Astrocyte of the spinal cord (primary cell): ENCODE measurements around the gene IFNA21.
"Not testable (repeated sequence)": the region's sequence is repeated elsewhere in the genome, so short reads cannot be mapped to it uniquely, and the experiment has no call there.

ENCODE experiments used
- DNase-seq: peaks from one replicate; pipeline ENCODE4 v3.0.0; 2011; ENCODE audit warnings: low read depth, low spot score
- H3K4me3 ChIP-seq: 2 replicates; pipeline ENCODE4 v1.5.1; 2011; ENCODE audit warnings: low read depth, mild to moderate bottlenecking, low read length, moderate library complexity
- in situ Hi-C: cut with HindIII; loops from 2 replicates; pipeline ENCODE4 v1.10.0; 2017; ENCODE audit warnings: low sequenced_read_pairs
- TF ChIP-seq, protein P1 (sequence below): IDR thresholded peaks from 2 replicates; pipeline ENCODE4 v1.5.1; 2012; ENCODE audit warnings: low read depth, mild to moderate bottlenecking, low read length, inconsistent platforms

Gene IFNA21

DNA sequence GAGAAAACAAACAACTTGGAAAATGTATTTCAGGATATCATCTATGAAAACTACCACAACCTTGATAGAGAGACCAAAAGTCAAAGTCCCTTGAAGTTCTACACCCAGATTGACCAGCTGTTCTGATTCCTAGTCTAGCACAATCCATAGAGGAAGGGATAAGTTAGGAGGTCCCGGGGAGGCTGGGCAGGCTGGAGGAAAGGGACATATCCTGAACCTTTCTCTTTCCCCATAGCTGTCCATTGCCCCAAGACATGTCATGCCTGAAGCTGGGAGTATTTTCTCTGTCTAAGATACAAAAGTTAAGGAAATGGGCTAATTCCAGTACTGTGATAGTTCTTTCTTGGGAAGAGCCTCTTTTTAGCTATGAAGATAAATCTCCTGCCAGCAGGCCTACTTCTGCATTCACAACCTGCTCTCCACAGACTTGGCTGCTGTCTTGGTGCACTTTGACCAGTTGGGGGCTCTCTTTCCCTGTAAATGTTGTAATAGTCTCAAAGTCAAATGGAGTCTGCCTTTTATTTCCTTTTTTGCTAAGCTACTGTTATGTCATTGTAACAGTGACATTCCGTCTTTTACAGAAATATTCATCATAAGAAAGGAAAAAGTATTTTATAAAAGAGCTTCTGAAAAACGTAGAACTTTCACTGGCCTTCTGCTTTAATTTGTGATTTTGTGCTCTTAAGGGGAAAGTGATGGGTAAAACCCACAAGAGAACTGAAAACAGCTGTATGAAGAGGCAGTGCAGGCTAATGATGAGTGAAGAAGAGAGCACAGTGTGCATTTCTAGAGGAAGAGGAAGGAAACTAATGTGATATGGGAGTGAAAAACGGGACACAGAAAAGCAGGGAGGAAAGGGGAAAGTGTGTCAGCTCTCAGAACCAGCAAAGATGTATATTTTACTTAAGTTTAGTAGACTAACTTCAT lies 16.6 kb upstream of the IFNA21 start:
- H3K4me3 ChIP-seq, in situ Hi-C loops: not testable (repeated sequence)
- peak; percentile 1 for DNase-seq
- TF ChIP-seq, protein P1, sequence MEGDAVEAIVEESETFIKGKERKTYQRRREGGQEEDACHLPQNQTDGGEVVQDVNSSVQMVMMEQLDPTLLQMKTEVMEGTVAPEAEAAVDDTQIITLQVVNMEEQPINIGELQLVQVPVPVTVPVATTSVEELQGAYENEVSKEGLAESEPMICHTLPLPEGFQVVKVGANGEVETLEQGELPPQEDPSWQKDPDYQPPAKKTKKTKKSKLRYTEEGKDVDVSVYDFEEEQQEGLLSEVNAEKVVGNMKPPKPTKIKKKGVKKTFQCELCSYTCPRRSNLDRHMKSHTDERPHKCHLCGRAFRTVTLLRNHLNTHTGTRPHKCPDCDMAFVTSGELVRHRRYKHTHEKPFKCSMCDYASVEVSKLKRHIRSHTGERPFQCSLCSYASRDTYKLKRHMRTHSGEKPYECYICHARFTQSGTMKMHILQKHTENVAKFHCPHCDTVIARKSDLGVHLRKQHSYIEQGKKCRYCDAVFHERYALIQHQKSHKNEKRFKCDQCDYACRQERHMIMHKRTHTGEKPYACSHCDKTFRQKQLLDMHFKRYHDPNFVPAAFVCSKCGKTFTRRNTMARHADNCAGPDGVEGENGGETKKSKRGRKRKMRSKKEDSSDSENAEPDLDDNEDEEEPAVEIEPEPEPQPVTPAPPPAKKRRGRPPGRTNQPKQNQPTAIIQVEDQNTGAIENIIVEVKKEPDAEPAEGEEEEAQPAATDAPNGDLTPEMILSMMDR, result peak; percentile 54

DNA sequence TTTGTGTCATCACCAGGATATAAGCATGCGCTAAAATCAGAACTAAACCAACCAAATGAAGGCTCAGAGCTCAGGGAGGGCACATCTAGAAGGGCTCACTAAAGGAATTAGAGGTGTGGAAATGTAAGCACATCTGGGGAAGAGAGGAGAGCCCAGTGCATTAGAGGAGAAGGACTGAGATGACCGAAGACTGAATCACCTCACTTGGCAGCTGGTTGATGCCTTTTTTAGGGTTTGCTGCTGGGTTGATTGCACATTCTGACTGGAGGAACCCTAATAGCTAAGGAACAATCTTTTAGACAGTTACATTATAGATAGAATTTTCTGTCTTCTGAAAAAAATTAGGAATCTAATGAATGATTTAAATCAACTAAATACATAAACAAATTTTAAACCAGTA lies 8.2 kb upstream of the IFNA21 start:
- no peak overlapping the region for H3K4me3 ChIP-seq
- peak; percentile 8 for DNase-seq
- TF ChIP-seq, protein P1, result no peak
- in situ Hi-C loops, result no loop called here

DNA sequence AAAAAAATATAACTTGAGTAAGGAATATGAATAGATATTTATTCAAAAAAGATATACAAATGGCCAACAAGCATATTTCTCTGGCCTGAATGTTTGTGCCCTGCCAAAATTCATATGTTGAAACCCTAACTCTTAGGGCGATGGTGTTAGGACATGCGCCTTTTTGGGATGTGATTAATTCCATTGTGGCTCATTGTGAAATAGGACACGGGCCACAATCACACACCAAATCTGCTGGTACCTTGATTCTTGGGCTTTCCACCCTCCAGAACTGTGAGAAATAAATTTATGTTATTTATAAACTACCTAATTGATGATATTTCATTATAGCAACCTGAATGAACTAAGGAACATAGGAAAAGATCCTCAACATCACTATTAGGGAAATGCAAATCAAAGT lies 5.7 kb upstream of the IFNA21 start:
- in situ Hi-C loops, result no loop called here
- DNase-seq, result no peak
- TF ChIP-seq, protein P1, result no peak
- no peak overlapping the region for H3K4me3 ChIP-seq

DNA sequence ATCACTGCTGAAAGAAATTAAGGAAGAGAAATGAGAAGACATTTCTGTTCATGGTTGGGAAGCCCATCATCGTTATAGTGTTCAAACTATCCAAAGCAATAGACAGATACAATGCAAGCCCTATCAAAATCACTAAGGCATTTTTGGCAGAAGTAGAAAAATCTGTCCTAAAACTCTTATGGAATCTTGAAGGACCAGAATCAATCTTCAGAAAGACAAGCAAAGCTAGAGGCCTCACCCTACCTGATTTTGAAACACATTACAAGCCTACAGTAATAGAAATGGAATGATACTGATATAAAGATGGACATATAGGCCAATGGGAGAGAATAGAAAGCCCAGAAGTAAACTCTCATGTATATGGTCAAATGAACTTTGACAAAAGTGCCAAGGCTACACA lies 4.9 kb upstream of the IFNA21 start:
- DNase-seq, result no peak
- no peak overlapping the region for H3K4me3 ChIP-seq
- TF ChIP-seq, protein P1, result no peak
- in situ Hi-C loops, result no loop called here

DNA sequence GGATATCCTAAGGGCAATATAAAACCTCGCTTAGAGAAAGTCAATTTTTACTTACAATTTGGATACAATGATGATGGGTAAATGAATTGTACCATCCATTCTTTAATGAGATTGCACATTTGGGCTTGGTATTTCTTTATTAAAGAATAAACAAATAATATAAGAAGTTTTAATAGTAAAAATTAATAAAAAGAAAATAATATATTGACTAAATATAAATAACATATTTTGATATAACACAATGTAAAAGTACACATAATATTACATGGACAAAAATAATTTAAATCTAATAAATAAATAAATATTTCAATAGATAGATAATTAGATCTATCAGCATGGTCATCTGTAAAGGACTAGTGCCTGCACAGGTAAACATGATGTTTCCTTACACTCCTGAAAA lies 944 bp downstream of the IFNA21 start:
- TF ChIP-seq, protein P1, result no peak
- DNase-seq, result no peak
- in situ Hi-C loops, result no loop called here
- no peak overlapping the region for H3K4me3 ChIP-seq

DNA sequence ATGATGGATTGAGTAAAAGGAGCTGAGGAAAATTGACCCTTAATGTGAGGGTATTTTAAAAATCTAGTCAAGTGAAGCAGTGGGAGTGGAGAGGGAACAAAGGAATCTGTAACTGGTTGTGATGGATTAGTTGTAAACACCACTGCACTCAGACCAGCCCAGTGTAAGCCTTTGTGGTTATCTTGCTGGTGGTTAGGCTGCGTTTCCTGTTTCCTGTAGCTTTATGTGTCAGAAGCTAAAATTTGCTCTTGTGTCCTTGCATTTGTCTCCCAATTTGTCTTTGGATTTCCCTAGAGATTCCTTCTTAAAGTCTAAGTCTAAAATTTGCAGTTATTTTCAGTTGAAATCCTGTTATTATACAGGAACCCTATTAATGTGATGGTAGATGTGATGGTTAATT lies 6.3 kb downstream of the IFNA21 start:
- H3K4me3 ChIP-seq, result no peak overlapping the region
- peak; percentile 54 for DNase-seq
- in situ Hi-C loops, result no loop called here
- TF ChIP-seq, protein P1, result no peak
